GM12878 (cell line): ENCODE data around the gene ABHD6. TPM values are rescaled to one million over a fixed set of nuclear protein-coding genes. Genes with fewer than 3 reads are reported as not detected.

Experiments
- ATAC-seq: fragments of 200-7000 bp; cut with Tn5 transposase; 3 replicates; pipeline ENCODE4 v1.9.1; 2020; ENCODE audit warnings: mild to moderate bottlenecking, moderate library complexity
- BruUV-seq: library from RNA; stranded (reverse); fragments of 400-500 nt; replicated peaks from 2 replicates; lab custom pipeline; 2021; lab: Mats Ljungman, UMichigan
- CTCF ChIA-PET: fragments of 300-600 bp; sonication (Branson Sonifier 250); formaldehyde crosslinking; extraction: SDS; loops from one replicate; lab custom pipeline; 2021; ENCODE audit warnings: inconsistent platforms; lab: Yijun Ruan, JAX
- POLR2A ChIA-PET: fragments of 350-600 bp; formaldehyde crosslinking; extraction: SDS; loops from one replicate; lab custom pipeline; 2021; ENCODE audit warnings: inconsistent platforms; lab: Charles Lee
- RAD21 ChIA-PET: fragments of 300-600 bp; sonication (Branson Sonifier 250); formaldehyde crosslinking; loops from one replicate; lab custom pipeline; 2023; ENCODE audit warnings: antibody characterized with exemption; ENCODE audit not compliant: unreplicated experiment; lab: Charles Lee
- SMC1A ChIA-PET: fragments of 300-600 bp; sonication (Branson Sonifier 250); formaldehyde crosslinking; loops from one replicate; lab custom pipeline; 2023; ENCODE audit not compliant: unreplicated experiment, uncharacterized antibody; lab: Charles Lee
- DNase-seq: peaks from one replicate; pipeline ENCODE4 v3.0.0-alpha.2; 2011; ENCODE audit warnings: low read depth, low spot score
- FAIRE-seq: peaks from 3 replicates; lab custom pipeline; 2011; peaks lifted over from hg19 to GRCh38; lab: Jason Lieb, UNC
- H2AFZ ChIP-seq: 2 replicates; pipeline ENCODE4 v1.6.0; 2011; ENCODE audit warnings: low read depth, low read length, control low read depth; ENCODE audit not compliant: control insufficient read depth
- H3K27ac ChIP-seq: 2 replicates; pipeline ENCODE4 v1.5.1; 2011; ENCODE audit warnings: control low read depth; ENCODE audit not compliant: control insufficient read depth, insufficient read depth
- H3K27me3 ChIP-seq, 2 experiments: replicated peaks in 1 of 2; 2 replicates each; pipeline versions ENCODE4 v1.6.0 to v1.6.1; 2011; ENCODE audit warnings: low read length in 1 of 2; ENCODE audit not compliant: control insufficient read depth in 2 of 2, insufficient read depth in 2 of 2
- H3K36me3 ChIP-seq, 2 experiments: 2 replicates each; pipeline ENCODE4 v1.5.1; 2011; ENCODE audit warnings: low read length in 1 of 2; ENCODE audit not compliant: control insufficient read depth in 2 of 2, insufficient read depth in 2 of 2
- H3K4me1 ChIP-seq: 2 replicates; pipeline ENCODE4 v1.6.1; 2011; ENCODE audit warnings: mild to moderate bottlenecking, low read length, moderate library complexity, mixed read lengths; ENCODE audit not compliant: control insufficient read depth, insufficient read depth
- H3K4me2 ChIP-seq: 2 replicates; pipeline ENCODE4 v1.6.0; 2011; ENCODE audit warnings: control low read depth; ENCODE audit not compliant: control insufficient read depth, insufficient read depth
- H3K4me3 ChIP-seq: fragments of 200-600 bp; sonication (generic); 2 replicates; pipeline ENCODE4 v1.5.1; 2016
- H3K79me2 ChIP-seq: 2 replicates; pipeline ENCODE4 v1.6.0; 2011; ENCODE audit warnings: low read length; ENCODE audit not compliant: control insufficient read depth, insufficient read depth
- H3K9ac ChIP-seq: 2 replicates; pipeline ENCODE4 v1.8.0; 2011; ENCODE audit warnings: low read length, control low read depth, mixed read lengths; ENCODE audit not compliant: control insufficient read depth, insufficient read depth
- H3K9me3 ChIP-seq: replicated peaks from 3 replicates; pipeline ENCODE4 v1.5.1; 2011; ENCODE audit warnings: mild to moderate bottlenecking, low read length; ENCODE audit not compliant: control insufficient read depth, insufficient read depth
- H4K20me1 ChIP-seq: 2 replicates; pipeline ENCODE4 v1.6.0; 2011; ENCODE audit not compliant: control insufficient read depth, insufficient read depth
- ATF7 ChIP-seq: fragments of 450-650 bp; IDR thresholded peaks from 2 replicates; pipeline ENCODE4 v1.6.1; 2016; ENCODE audit warnings: low read depth, mild to moderate bottlenecking
- CBFB ChIP-seq: IDR thresholded peaks from 2 replicates; pipeline ENCODE4 v1.6.1; 2016; ENCODE audit warnings: antibody characterized with exemption, low read depth
- CBX5 ChIP-seq: sonication (generic); IDR thresholded peaks from 2 replicates; pipeline ENCODE4 v1.6.1; 2016; ENCODE audit warnings: low read depth, moderate library complexity, mild to moderate bottlenecking, inconsistent platforms
- CREB1 ChIP-seq: IDR thresholded peaks from 2 replicates; pipeline ENCODE4 v1.6.1; 2012; ENCODE audit warnings: low read depth, mild to moderate bottlenecking, inconsistent platforms
- ESRRA ChIP-seq: IDR thresholded peaks from 2 replicates; pipeline ENCODE4 v1.6.1; 2012; ENCODE audit warnings: mild to moderate bottlenecking, low read length, improper control_type of control experiment
- HCFC1 ChIP-seq: fragments of 150-350 bp; IDR thresholded peaks from 2 replicates; pipeline ENCODE4 v1.6.1; 2014; ENCODE audit warnings: low read length
- NR2C2 ChIP-seq: IDR thresholded peaks from 2 replicates; pipeline ENCODE4 v1.6.1; 2011; ENCODE audit warnings: borderline replicate concordance, low read depth; ENCODE audit not compliant: control insufficient read depth, insufficient read length
- SIN3A ChIP-seq: IDR thresholded peaks from 2 replicates; pipeline ENCODE4 v1.6.1; 2012; ENCODE audit warnings: low read depth, low read length, improper control_type of control experiment
- SIX5 ChIP-seq: IDR thresholded peaks from 2 replicates; pipeline ENCODE4 v1.6.1; 2011; ENCODE audit warnings: mild to moderate bottlenecking, low read depth, low read length, moderate library complexity; ENCODE audit not compliant: severe bottlenecking
- SMC3 ChIP-seq: IDR thresholded peaks from 2 replicates; pipeline ENCODE4 v1.6.1; 2011; ENCODE audit warnings: low read length, improper control_type of control experiment, borderline replicate concordance
- SP1 ChIP-seq: IDR thresholded peaks from one replicate; pipeline ENCODE4 v1.6.1; 2011; ENCODE audit warnings: low read depth, low read length
- SREBF1 ChIP-seq: IDR thresholded peaks from 2 replicates; pipeline ENCODE4 v1.6.1; 2012; ENCODE audit warnings: mild to moderate bottlenecking, low read length
- STAT1 ChIP-seq: fragments of 450-650 bp; conservative IDR thresholded peaks from 2 replicates; pipeline ENCODE4 v1.6.1; 2014; ENCODE audit warnings: antibody characterized with exemption, mild to moderate bottlenecking
- TAF1 ChIP-seq: IDR thresholded peaks from 2 replicates; pipeline ENCODE4 v1.6.1; 2011; ENCODE audit warnings: mild to moderate bottlenecking, low read depth, low read length, borderline replicate concordance
- ZNF622 ChIP-seq: fragments of 450-650 bp; IDR thresholded peaks from 2 replicates; pipeline ENCODE4 v1.6.1; 2017; ENCODE audit warnings: mild to moderate bottlenecking, inconsistent platforms
- WGBS: methylation state at CpG from one replicate; pipeline ENCODE4 v1.1.6; 2016; ENCODE audit warnings: low lambda C conversion rate; ENCODE audit not compliant: insufficient replicate concordance, insufficient coverage; ENCODE audit errors: missing lambda C conversion rate; 5-methylcytosine and 5-hydroxymethylcytosine counted together
- in situ Hi-C: fragments of 300-500 bp; cut with MboI; formaldehyde crosslinking; loops from 9 replicates; pipeline ENCODE4 v1.14.3; 2018; ENCODE audit warnings: mixed read lengths
- intact Hi-C: fragments of 100-400 bp; cut with micrococcal nuclease; formaldehyde crosslinking; loops from one replicate; pipeline ENCODE4 v1.14.2; 2022; ENCODE audit not compliant: unreplicated experiment
- polyA plus RNA-seq, 11 experiments: library from polyadenylated mRNA; depleted of rRNA in 4 of 11; unstranded in 6 of 11; stranded (reverse) in 5 of 11; fragments of >200 nt; fragmentation: Nextera tagmentation in 4 of 11; fragmentation: Illumina TruSeq in 1 of 11; extraction: Ambion mirVana in 4 of 11; extraction: Trizol in 1 of 11; gene quantifications; 1 replicate in 1 of 11; 2 replicates in 10 of 11; pipeline versions ENCODE4 v1.2.1 to v1.2.3, GENCODE V29; 2011 to 2016; ENCODE audit warnings: inconsistent platforms in 2 of 11, missing spikeins in 2 of 11, low read depth in 1 of 11
- total RNA-seq, 4 experiments: library from RNA; depleted of rRNA in 3 of 4; stranded (reverse); fragments of >200 nt in 3 of 4; fragmentation: Illumina TruSeq in 1 of 4; extraction: Trizol in 1 of 4; gene quantifications; 2 replicates each; pipeline versions ENCODE4 v1.2.1 to v1.2.3, GENCODE V29; 2013 to 2021
- TF ChIP-seq, protein P1 (sequence below): fragments of 150-350 bp; IDR thresholded peaks from 2 replicates; pipeline ENCODE4 v1.6.1; 2016; ENCODE audit warnings: low read depth, low read length
- TF ChIP-seq, protein P2 (sequence below): fragments of 150-350 bp; IDR thresholded peaks from 2 replicates; pipeline ENCODE4 v1.6.1; 2014; ENCODE audit warnings: mild to moderate bottlenecking, low read depth, low read length

Gene ABHD6
- total and polyA plus RNA-seq, 10 of the 15 experiments (the other 5 are each of a cell fraction or from before 2014, with no cell fraction given): 1.4 to 33.2 (median 3.2) TPM

DNA sequence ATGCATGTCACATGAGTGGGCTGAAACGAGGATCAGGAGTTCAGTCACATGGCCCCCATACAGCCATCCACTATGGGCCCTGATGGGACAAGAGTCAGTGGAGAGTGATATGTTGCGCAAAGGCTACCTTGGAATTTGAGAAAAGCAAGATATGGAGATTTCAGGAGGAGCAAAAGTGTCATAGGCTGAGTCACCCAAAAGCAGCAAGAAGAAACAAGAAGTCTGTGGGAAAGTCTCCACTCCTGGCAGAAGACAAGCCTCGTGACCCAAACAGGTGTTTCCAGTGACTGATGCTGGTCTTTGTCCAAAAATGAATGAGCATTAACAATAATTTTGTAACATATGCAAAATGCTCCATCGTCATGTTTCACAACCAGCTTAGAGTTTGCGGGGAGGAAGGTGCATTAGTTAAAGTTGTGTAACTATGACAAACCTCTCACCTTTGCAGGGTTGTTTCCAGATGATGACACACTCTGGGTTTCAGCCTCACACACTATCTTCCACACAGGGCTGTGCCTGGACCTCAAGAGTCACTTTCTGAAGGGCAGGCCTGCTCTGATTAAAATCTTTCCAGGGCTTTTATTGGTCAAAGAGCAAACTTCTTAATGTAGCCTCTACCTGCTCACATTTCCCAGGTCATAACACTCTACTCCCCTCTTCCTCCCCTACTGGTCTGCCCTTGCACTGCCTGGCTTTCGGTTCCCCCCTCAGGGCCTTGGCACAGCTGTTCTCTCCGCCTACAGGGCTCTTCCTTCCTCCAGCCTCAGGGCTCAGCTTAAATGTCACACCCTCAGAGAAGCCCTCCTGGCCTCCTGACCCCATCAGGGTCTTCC, 22.9 kb upstream of the ABHD6 start:
- peak overlapping the region; percentile 57 for H3K9ac ChIP-seq
- no peaks in the 10 kb centered on the region for H3K79me2 ChIP-seq
- BruUV-seq: no TSS peak
- H2AFZ ChIP-seq: peak overlapping the region; percentile 28
- H3K27me3 ChIP-seq: no peaks in the 10 kb centered on the region
- H3K4me1 ChIP-seq: peaks cover 56% of the 10 kb centered on the region
- DNase-seq (peak; percentile 96), ATAC-seq (peak; percentile 83), FAIRE-seq (peak; percentile 91)
- H3K4me3 ChIP-seq: peak overlapping the region; percentile 39
- intact Hi-C loops: loop anchor here (2.0 kb wide), 2 partner anchors 14 to 22 kb away; partner anchors contain the start of gene ABHD6
- WGBS: 13% methylated on average over 7 of the region's 7 CpGs
- ChIA-PET RAD21 (interaction anchor here (0.6 to 11.9 kb wide), 16 partner anchors 9 to 1532 kb away, joined by 3 to 285 read pairs (median 8); partner anchors contain the start of genes ABHD6, HTD2 and RPP14), POLR2A (interaction anchor here (0.6 to 15.5 kb wide), 8 partner anchors 9 to 91 kb away, joined by 3 to 491 read pairs (median 6); partner anchors contain the start of genes ABHD6, HTD2 and RPP14), CTCF (interaction anchor here (1.1 to 13.5 kb wide), 9 partner anchors 11 to 92 kb away, joined by 3 to 655 read pairs (median 8); partner anchors contain the start of genes ABHD6, HTD2 and RPP14), SMC1A (interaction anchor here (0.9 to 14.2 kb wide), 12 partner anchors 10 to 200 kb away, joined by 3 to 510 read pairs (median 7); partner anchors contain the start of genes HTD2 and RPP14)
- H3K36me3 ChIP-seq: no peaks in the 10 kb centered on the region
- no peaks in the 10 kb centered on the region; the same call in 2 of the 3 replicates for H3K9me3 ChIP-seq
- no peaks in the 10 kb centered on the region for H4K20me1 ChIP-seq
- peak overlapping the region; percentile 83 for H3K27ac ChIP-seq
- in situ Hi-C loops: loop anchor here (25.0 kb wide), 1 partner anchor 1173 kb away; no protein-coding TSS in a partner anchor
- H3K4me2 ChIP-seq: peak overlapping the region; percentile 81
- TF ChIP-seq STAT1 (0 out of 2 replicates have a peak, but pooled peaks have one; percentile 40), CREB1 (peak; percentile 80), CBFB (peak; percentile 71), SREBF1 (no peak), HCFC1 (no peak), SIX5 (no peak), ATF7 (peak; percentile 97), SIN3A (no peak), TAF1 (0 out of 2 replicates have a peak, but pooled peaks have one; percentile 10), SMC3 (0 out of 2 replicates have a peak, but pooled peaks have one; percentile 1), NR2C2 (no peak), ESRRA (no peak), ZNF622 (no peak), CBX5 (peak; percentile 61; the same call in 1 of the 2 replicates), SP1 (peak; percentile 49)
- TF ChIP-seq, protein P1, sequence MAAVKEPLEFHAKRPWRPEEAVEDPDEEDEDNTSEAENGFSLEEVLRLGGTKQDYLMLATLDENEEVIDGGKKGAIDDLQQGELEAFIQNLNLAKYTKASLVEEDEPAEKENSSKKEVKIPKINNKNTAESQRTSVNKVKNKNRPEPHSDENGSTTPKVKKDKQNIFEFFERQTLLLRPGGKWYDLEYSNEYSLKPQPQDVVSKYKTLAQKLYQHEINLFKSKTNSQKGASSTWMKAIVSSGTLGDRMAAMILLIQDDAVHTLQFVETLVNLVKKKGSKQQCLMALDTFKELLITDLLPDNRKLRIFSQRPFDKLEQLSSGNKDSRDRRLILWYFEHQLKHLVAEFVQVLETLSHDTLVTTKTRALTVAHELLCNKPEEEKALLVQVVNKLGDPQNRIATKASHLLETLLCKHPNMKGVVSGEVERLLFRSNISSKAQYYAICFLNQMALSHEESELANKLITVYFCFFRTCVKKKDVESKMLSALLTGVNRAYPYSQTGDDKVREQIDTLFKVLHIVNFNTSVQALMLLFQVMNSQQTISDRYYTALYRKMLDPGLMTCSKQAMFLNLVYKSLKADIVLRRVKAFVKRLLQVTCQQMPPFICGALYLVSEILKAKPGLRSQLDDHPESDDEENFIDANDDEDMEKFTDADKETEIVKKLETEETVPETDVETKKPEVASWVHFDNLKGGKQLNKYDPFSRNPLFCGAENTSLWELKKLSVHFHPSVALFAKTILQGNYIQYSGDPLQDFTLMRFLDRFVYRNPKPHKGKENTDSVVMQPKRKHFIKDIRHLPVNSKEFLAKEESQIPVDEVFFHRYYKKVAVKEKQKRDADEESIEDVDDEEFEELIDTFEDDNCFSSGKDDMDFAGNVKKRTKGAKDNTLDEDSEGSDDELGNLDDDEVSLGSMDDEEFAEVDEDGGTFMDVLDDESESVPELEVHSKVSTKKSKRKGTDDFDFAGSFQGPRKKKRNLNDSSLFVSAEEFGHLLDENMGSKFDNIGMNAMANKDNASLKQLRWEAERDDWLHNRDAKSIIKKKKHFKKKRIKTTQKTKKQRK: no peak
- TF ChIP-seq, protein P2, sequence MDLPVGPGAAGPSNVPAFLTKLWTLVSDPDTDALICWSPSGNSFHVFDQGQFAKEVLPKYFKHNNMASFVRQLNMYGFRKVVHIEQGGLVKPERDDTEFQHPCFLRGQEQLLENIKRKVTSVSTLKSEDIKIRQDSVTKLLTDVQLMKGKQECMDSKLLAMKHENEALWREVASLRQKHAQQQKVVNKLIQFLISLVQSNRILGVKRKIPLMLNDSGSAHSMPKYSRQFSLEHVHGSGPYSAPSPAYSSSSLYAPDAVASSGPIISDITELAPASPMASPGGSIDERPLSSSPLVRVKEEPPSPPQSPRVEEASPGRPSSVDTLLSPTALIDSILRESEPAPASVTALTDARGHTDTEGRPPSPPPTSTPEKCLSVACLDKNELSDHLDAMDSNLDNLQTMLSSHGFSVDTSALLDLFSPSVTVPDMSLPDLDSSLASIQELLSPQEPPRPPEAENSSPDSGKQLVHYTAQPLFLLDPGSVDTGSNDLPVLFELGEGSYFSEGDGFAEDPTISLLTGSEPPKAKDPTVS: no peak
